ENCODE data around the gene RAB40AL.

RAB40AL gene

GRCh38 chrX:102957751-102958150 lies 20.7 kb downstream of the RAB40AL start:
- Histone ChIP-seq H3K36me3 (ENCODE audit: control insufficient read depth in 1 of 2, insufficient read depth in 2 of 2, low read depth in 1 of 2, low read length in 2 of 2) (no peaks in the 10 kb centered on the region), H3K18ac (ENCODE audit: low read depth in 1 of 2, low read length in 2 of 2) (no peak overlapping the region), H3K79me1 (replicated peaks; ENCODE audit: low read length, poor library complexity, severe bottlenecking) (no peaks in the 10 kb centered on the region), H3K23ac (ENCODE audit: low read length in 2 of 2) (no peak overlapping the region), H3K4me3 (ENCODE audit: insufficient read depth in 1 of 2, low read depth in 1 of 2, low read length in 2 of 2) (no peak overlapping the region), H4K8ac (ENCODE audit: low read length) (no peak overlapping the region), H2BK12ac (ENCODE audit: low read length in 2 of 2) (no peak overlapping the region), H3K14ac (ENCODE audit: low read length in 2 of 2) (no peak overlapping the region), H3K9me3 (ENCODE audit: control insufficient read depth, low read length) (no peaks in the 10 kb centered on the region), H3K4me1 (ENCODE audit: control insufficient read depth, insufficient read depth, low read depth, low read length) (peaks cover 11% of the 10 kb centered on the region), H4K91ac (ENCODE audit: low read length) (no peak overlapping the region), H2BK120ac (ENCODE audit: low read depth, low read length) (no peak overlapping the region), H3K4me2 (ENCODE audit: low read length, poor library complexity, severe bottlenecking) (no peak overlapping the region), H2BK5ac (ENCODE audit: low read depth, low read length, poor library complexity, severe bottlenecking) (no peak overlapping the region), H2AFZ (ENCODE audit: low read depth, low read length) (no peak overlapping the region), H3K9ac (ENCODE audit: low read length) (no peak overlapping the region), H3K27ac (ENCODE audit: low read length, poor library complexity, severe bottlenecking) (no peak overlapping the region), H2AK5ac (ENCODE audit: low read length, severe bottlenecking) (no peak overlapping the region), H3K4ac (ENCODE audit: low read depth in 1 of 2, low read length in 2 of 2) (no peak overlapping the region), H3K27me3 (ENCODE audit: control insufficient read depth in 1 of 2, insufficient read depth in 1 of 2, low read length in 2 of 2) (peaks cover 0 to 16% of the 10 kb centered on the region in 2 experiments), H2BK15ac (ENCODE audit: low read depth, poor library complexity, severe bottlenecking) (no peak overlapping the region)
- DNase-seq = peak; percentile 1
- 78% methylated on average over 2 of the region's 2 CpGs for WGBS

- Histone ChIP-seq H2AFZ (ENCODE audit: low read depth, low read length) (peak overlapping the region; percentile 14), H2BK12ac (ENCODE audit: low read length in 2 of 2) (no peak overlapping the region), H3K27ac (ENCODE audit: low read length, poor library complexity, severe bottlenecking) (no peak overlapping the region), H2BK15ac (ENCODE audit: low read depth, poor library complexity, severe bottlenecking) (no peak overlapping the region), H3K9ac (ENCODE audit: low read length) (no peak overlapping the region), H3K4ac (ENCODE audit: low read depth in 1 of 2, low read length in 2 of 2) (no peak overlapping the region), H2BK120ac (ENCODE audit: low read depth, low read length) (no peak overlapping the region), H2AK5ac (ENCODE audit: low read length, severe bottlenecking) (no peak overlapping the region), H2BK5ac (ENCODE audit: low read depth, low read length, poor library complexity, severe bottlenecking) (no peak overlapping the region), H4K91ac (ENCODE audit: low read length) (no peak overlapping the region), H3K36me3 (ENCODE audit: control insufficient read depth in 1 of 2, insufficient read depth in 2 of 2, low read depth in 1 of 2, low read length in 2 of 2) (no peaks in the 10 kb centered on the region), H3K9me3 (ENCODE audit: control insufficient read depth, low read length) (no peaks in the 10 kb centered on the region), H3K14ac (ENCODE audit: low read length in 2 of 2) (no peak overlapping the region), H3K18ac (ENCODE audit: low read depth in 1 of 2, low read length in 2 of 2) (peak overlapping the region in 1 of 2 experiments; percentile 12), H3K4me2 (ENCODE audit: low read length, poor library complexity, severe bottlenecking) (no peak overlapping the region), H3K4me3 (ENCODE audit: insufficient read depth in 1 of 2, low read depth in 1 of 2, low read length in 2 of 2) (no peak overlapping the region), H3K79me1 (replicated peaks; ENCODE audit: low read length, poor library complexity, severe bottlenecking) (no peaks in the 10 kb centered on the region), H3K27me3 (ENCODE audit: control insufficient read depth in 1 of 2, insufficient read depth in 1 of 2, low read length in 2 of 2) (peaks cover 0 to 16% of the 10 kb centered on the region in 2 experiments), H3K4me1 (ENCODE audit: control insufficient read depth, insufficient read depth, low read depth, low read length) (peaks cover 11% of the 10 kb centered on the region), H3K23ac (ENCODE audit: low read length in 2 of 2) (no peak overlapping the region), H4K8ac (ENCODE audit: low read length) (no peak overlapping the region)
- WGBS = 86% methylated on average over 5 of the region's 5 CpGs
- DNase-seq = no peak
These were observed 21.7 kb downstream of the RAB40AL start for GRCh38 chrX:102958794-102959193.

DNA sequence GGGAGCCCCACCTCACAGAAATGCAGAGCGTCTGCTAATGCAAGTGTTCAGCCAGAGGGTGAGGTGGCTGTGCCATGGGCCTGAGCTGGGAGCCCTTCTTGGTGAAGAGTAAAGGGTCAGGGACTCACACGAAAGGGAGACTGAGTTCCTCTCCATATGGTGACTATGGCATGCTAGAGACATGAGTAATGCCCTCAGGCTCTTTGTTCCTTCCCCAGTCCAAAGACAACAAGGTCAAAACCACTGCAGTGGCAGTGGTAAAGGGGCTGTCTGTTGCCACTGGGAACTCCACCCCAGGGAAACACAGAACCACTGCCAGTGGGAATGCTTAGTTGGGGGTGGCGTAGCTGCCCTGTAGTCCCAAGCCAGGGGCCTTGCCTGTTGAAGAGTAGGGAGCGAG lies 22.4 kb downstream of the RAB40AL start:
- peaks cover 0 to 16% of the 10 kb centered on the region in 2 experiments for H3K27me3 ChIP-seq (ENCODE audit: control insufficient read depth in 1 of 2, insufficient read depth in 1 of 2, low read length in 2 of 2)
- no peak overlapping the region for H3K9ac ChIP-seq (ENCODE audit: low read length)
- no peak overlapping the region for H4K91ac ChIP-seq (ENCODE audit: low read length)
- no peaks in the 10 kb centered on the region for H3K79me1 ChIP-seq (replicated peaks; ENCODE audit: low read length, poor library complexity, severe bottlenecking)
- no peak overlapping the region for H4K8ac ChIP-seq (ENCODE audit: low read length)
- no peak overlapping the region for H3K23ac ChIP-seq (ENCODE audit: low read length in 2 of 2)
- no peaks in the 10 kb centered on the region for H3K9me3 ChIP-seq (ENCODE audit: control insufficient read depth, low read length)
- no peak overlapping the region for H2BK12ac ChIP-seq (ENCODE audit: low read length in 2 of 2)
- H2BK15ac ChIP-seq (ENCODE audit: low read depth, poor library complexity, severe bottlenecking) = no peak overlapping the region
- H3K4ac ChIP-seq (ENCODE audit: low read depth in 1 of 2, low read length in 2 of 2) = no peak overlapping the region
- no peak overlapping the region for H3K14ac ChIP-seq (ENCODE audit: low read length in 2 of 2)
- no peak overlapping the region for H2AFZ ChIP-seq (ENCODE audit: low read depth, low read length)
- no peak overlapping the region for H3K27ac ChIP-seq (ENCODE audit: low read length, poor library complexity, severe bottlenecking)
- peaks cover 11% of the 10 kb centered on the region for H3K4me1 ChIP-seq (ENCODE audit: control insufficient read depth, insufficient read depth, low read depth, low read length)
- WGBS = 93% methylated on average over 2 of the region's 4 CpGs
- no peak overlapping the region for H2BK120ac ChIP-seq (ENCODE audit: low read depth, low read length)
- no peak overlapping the region for H3K4me2 ChIP-seq (ENCODE audit: low read length, poor library complexity, severe bottlenecking)
- peak; percentile 74 for DNase-seq
- peak overlapping the region in 1 of 2 experiments; percentile 40 for H3K18ac ChIP-seq (ENCODE audit: low read depth in 1 of 2, low read length in 2 of 2)
- no peak overlapping the region for H3K4me3 ChIP-seq (ENCODE audit: insufficient read depth in 1 of 2, low read depth in 1 of 2, low read length in 2 of 2)
- no peak overlapping the region for H2BK5ac ChIP-seq (ENCODE audit: low read depth, low read length, poor library complexity, severe bottlenecking)
- H3K36me3 ChIP-seq (ENCODE audit: control insufficient read depth in 1 of 2, insufficient read depth in 2 of 2, low read depth in 1 of 2, low read length in 2 of 2) = no peaks in the 10 kb centered on the region
- H2AK5ac ChIP-seq (ENCODE audit: low read length, severe bottlenecking) = no peak overlapping the region

GRCh38 chrX:102963955-102964354 lies 26.9 kb downstream of the RAB40AL start:
- H3K4me3 ChIP-seq (ENCODE audit: insufficient read depth in 1 of 2, low read depth in 1 of 2, low read length in 2 of 2) = no peak overlapping the region
- no peak overlapping the region for H3K14ac ChIP-seq (ENCODE audit: low read length in 2 of 2)
- no peak overlapping the region for H3K9ac ChIP-seq (ENCODE audit: low read length)
- no CpG with 5 or more reads among the region's 1 CpG for WGBS
- H4K91ac ChIP-seq (ENCODE audit: low read length) = no peak overlapping the region
- H3K23ac ChIP-seq (ENCODE audit: low read length in 2 of 2) = no peak overlapping the region
- H2BK12ac ChIP-seq (ENCODE audit: low read length in 2 of 2) = no peak overlapping the region
- peaks cover 0 to 16% of the 10 kb centered on the region in 2 experiments for H3K27me3 ChIP-seq (ENCODE audit: control insufficient read depth in 1 of 2, insufficient read depth in 1 of 2, low read length in 2 of 2)
- H2BK15ac ChIP-seq (ENCODE audit: low read depth, poor library complexity, severe bottlenecking) = no peak overlapping the region
- no peak overlapping the region for H3K4ac ChIP-seq (ENCODE audit: low read depth in 1 of 2, low read length in 2 of 2)
- DNase-seq = no peak
- no peak overlapping the region for H4K8ac ChIP-seq (ENCODE audit: low read length)
- H3K79me1 ChIP-seq (replicated peaks; ENCODE audit: low read length, poor library complexity, severe bottlenecking) = no peaks in the 10 kb centered on the region
- H2AFZ ChIP-seq (ENCODE audit: low read depth, low read length) = no peak overlapping the region
- H3K27ac ChIP-seq (ENCODE audit: low read length, poor library complexity, severe bottlenecking) = no peak overlapping the region
- no peak overlapping the region for H3K4me2 ChIP-seq (ENCODE audit: low read length, poor library complexity, severe bottlenecking)
- no peaks in the 10 kb centered on the region for H3K36me3 ChIP-seq (ENCODE audit: control insufficient read depth in 1 of 2, insufficient read depth in 2 of 2, low read depth in 1 of 2, low read length in 2 of 2)
- H2BK5ac ChIP-seq (ENCODE audit: low read depth, low read length, poor library complexity, severe bottlenecking) = no peak overlapping the region
- H3K4me1 ChIP-seq (ENCODE audit: control insufficient read depth, insufficient read depth, low read depth, low read length) = peaks cover 10% of the 10 kb centered on the region
- peaks cover 10% of the 10 kb centered on the region for H3K9me3 ChIP-seq (ENCODE audit: control insufficient read depth, low read length)
- H3K18ac ChIP-seq (ENCODE audit: low read depth in 1 of 2, low read length in 2 of 2) = no peak overlapping the region
- H2BK120ac ChIP-seq (ENCODE audit: low read depth, low read length) = no peak overlapping the region
- no peak overlapping the region for H2AK5ac ChIP-seq (ENCODE audit: low read length, severe bottlenecking)

All from mesenchymal stem cell (in vitro differentiated cells and primary cell).